COLO668 (cell line): ENCODE data around the gene TAS2R13.

Experiments used
- DNase-seq: peaks from one replicate; lab custom pipeline; 2025; ENCODE audit not compliant: unreplicated experiment; lab: John Stamatoyannopoulos, UW

Gene TAS2R13

GRCh38 chr12:10873378-10873777, 36.0 kb downstream of the TAS2R13 start:
- DNase-seq = no peak

- DNase-seq = no peak
These were observed 42.0 kb downstream of the TAS2R13 start for GRCh38 chr12:10867381-10867780.

GRCh38 chr12:10863512-10864218, 45.7 kb downstream of the TAS2R13 start:
- DNase-seq = no peak

GRCh38 chr12:10861366-10861765, 48.0 kb downstream of the TAS2R13 start:
- no peak for DNase-seq
